ENCODE data around the gene SOCS3.

Gene SOCS3

DNA sequence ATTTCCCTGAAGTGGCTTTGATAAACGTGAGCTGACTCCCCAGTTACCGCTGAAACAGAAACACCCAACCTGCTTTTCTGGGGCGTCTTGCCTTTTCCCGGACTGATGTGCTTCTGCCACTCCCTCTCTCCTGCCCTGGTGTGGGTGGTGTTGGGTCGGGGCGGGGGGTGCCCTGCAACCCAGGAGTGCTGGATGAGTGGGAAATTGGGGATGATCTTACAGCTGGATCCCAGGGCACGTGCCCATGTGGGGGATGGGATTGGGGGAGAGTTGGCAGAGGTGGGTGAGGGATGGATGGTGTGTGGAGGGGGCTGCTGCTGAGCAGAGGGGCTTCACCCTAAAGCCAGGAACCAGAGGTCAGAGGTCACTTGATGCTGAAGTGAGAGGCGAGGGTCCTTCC lies 47.0 kb upstream of the SOCS3 start:
- TF ChIP-seq, protein P1, sequence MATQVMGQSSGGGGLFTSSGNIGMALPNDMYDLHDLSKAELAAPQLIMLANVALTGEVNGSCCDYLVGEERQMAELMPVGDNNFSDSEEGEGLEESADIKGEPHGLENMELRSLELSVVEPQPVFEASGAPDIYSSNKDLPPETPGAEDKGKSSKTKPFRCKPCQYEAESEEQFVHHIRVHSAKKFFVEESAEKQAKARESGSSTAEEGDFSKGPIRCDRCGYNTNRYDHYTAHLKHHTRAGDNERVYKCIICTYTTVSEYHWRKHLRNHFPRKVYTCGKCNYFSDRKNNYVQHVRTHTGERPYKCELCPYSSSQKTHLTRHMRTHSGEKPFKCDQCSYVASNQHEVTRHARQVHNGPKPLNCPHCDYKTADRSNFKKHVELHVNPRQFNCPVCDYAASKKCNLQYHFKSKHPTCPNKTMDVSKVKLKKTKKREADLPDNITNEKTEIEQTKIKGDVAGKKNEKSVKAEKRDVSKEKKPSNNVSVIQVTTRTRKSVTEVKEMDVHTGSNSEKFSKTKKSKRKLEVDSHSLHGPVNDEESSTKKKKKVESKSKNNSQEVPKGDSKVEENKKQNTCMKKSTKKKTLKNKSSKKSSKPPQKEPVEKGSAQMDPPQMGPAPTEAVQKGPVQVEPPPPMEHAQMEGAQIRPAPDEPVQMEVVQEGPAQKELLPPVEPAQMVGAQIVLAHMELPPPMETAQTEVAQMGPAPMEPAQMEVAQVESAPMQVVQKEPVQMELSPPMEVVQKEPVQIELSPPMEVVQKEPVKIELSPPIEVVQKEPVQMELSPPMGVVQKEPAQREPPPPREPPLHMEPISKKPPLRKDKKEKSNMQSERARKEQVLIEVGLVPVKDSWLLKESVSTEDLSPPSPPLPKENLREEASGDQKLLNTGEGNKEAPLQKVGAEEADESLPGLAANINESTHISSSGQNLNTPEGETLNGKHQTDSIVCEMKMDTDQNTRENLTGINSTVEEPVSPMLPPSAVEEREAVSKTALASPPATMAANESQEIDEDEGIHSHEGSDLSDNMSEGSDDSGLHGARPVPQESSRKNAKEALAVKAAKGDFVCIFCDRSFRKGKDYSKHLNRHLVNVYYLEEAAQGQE (IDR thresholded peaks at IDR 0.05; ENCODE audit: insufficient read depth in 1 of 2, low read depth in 2 of 2, low read length in 2 of 2) = no peak
- TF ChIP-seq SIN3A (IDR thresholded peaks at IDR 0.05; ENCODE audit: borderline replicate concordance, insufficient read depth, low read length) = no peak
- no peak for TF ChIP-seq POLR2AphosphoS5 (IDR thresholded peaks at IDR 0.05; ENCODE audit: low read depth, low read length)
- no peak for TF ChIP-seq TAF1 (IDR thresholded peaks at IDR 0.05; ENCODE audit: borderline replicate concordance, insufficient read depth, low read length)
- TF ChIP-seq FOXP2 (optimal IDR thresholded peaks at IDR 0.05; ENCODE audit: borderline replicate concordance, extremely low read depth, extremely low read length, insufficient read depth) = no peak

GRCh38 chr17:78406396-78406795 lies 46.5 kb upstream of the SOCS3 start:
- TF ChIP-seq FOXP2 (optimal IDR thresholded peaks at IDR 0.05; ENCODE audit: borderline replicate concordance, extremely low read depth, extremely low read length, insufficient read depth) (no peak), TAF1 (IDR thresholded peaks at IDR 0.05; ENCODE audit: borderline replicate concordance, insufficient read depth, low read length) (no peak), SIN3A (IDR thresholded peaks at IDR 0.05; ENCODE audit: borderline replicate concordance, insufficient read depth, low read length) (no peak), POLR2AphosphoS5 (IDR thresholded peaks at IDR 0.05; ENCODE audit: low read depth, low read length) (no peak)
- TF ChIP-seq, protein P1 (IDR thresholded peaks at IDR 0.05; ENCODE audit: insufficient read depth in 1 of 2, low read depth in 2 of 2, low read length in 2 of 2) = no peak

DNA sequence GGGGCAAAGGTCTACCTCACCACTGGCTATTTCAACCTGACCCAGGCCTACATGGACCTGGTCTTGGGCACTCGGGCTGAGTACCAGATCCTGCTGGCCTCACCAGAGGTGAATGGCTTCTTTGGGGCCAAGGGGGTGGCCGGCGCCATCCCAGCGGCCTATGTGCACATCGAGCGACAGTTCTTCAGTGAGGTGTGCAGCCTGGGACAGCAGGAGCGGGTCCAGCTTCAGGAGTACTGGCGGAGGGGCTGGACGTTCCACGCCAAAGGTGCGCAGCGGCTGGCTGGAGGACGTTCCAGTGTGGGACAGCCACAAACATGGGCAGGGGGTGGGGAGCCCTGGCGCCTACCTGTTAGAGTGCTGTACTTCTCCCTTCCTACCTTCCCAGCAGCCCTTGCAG lies 43.9 kb upstream of the SOCS3 start:
- TF ChIP-seq FOXP2 (optimal IDR thresholded peaks at IDR 0.05; ENCODE audit: borderline replicate concordance, extremely low read depth, extremely low read length, insufficient read depth) = no peak
- no peak for TF ChIP-seq SIN3A (IDR thresholded peaks at IDR 0.05; ENCODE audit: borderline replicate concordance, insufficient read depth, low read length)
- TF ChIP-seq, protein P1 (IDR thresholded peaks at IDR 0.05; ENCODE audit: insufficient read depth in 1 of 2, low read depth in 2 of 2, low read length in 2 of 2) = no peak
- TF ChIP-seq POLR2AphosphoS5 (IDR thresholded peaks at IDR 0.05; ENCODE audit: low read depth, low read length) = no peak
- no peak for TF ChIP-seq TAF1 (IDR thresholded peaks at IDR 0.05; ENCODE audit: borderline replicate concordance, insufficient read depth, low read length)

- TF ChIP-seq SIN3A (IDR thresholded peaks at IDR 0.05; ENCODE audit: borderline replicate concordance, insufficient read depth, low read length) (no peak), TAF1 (IDR thresholded peaks at IDR 0.05; ENCODE audit: borderline replicate concordance, insufficient read depth, low read length) (no peak), POLR2AphosphoS5 (IDR thresholded peaks at IDR 0.05; ENCODE audit: low read depth, low read length) (no peak), FOXP2 (optimal IDR thresholded peaks at IDR 0.05; ENCODE audit: borderline replicate concordance, extremely low read depth, extremely low read length, insufficient read depth) (no peak)
- TF ChIP-seq, protein P1 (IDR thresholded peaks at IDR 0.05; ENCODE audit: insufficient read depth in 1 of 2, low read depth in 2 of 2, low read length in 2 of 2) = no peak
These were observed 42.0 kb upstream of the SOCS3 start for GRCh38 chr17:78401891-78402290.

- no peak for TF ChIP-seq FOXP2 (optimal IDR thresholded peaks at IDR 0.05; ENCODE audit: borderline replicate concordance, extremely low read depth, extremely low read length, insufficient read depth)
- no peak for TF ChIP-seq TAF1 (IDR thresholded peaks at IDR 0.05; ENCODE audit: borderline replicate concordance, insufficient read depth, low read length)
- TF ChIP-seq POLR2AphosphoS5 (IDR thresholded peaks at IDR 0.05; ENCODE audit: low read depth, low read length) = 0 out of 2 replicates have a peak, but pooled peaks have one; percentile 10
- no peak for TF ChIP-seq SIN3A (IDR thresholded peaks at IDR 0.05; ENCODE audit: borderline replicate concordance, insufficient read depth, low read length)
These were observed 41.4 kb upstream of the SOCS3 start for GRCh38 chr17:78401246-78401645.

Measured in PFSK-1 (cell line).